GM19043 (cell line): Measurements from ENCODE around the gene HNRNPL.
"Not testable (repeated sequence)": the region's sequence is repeated elsewhere in the genome, so short reads cannot be mapped to it uniquely, and the experiment has no call there.

Source experiments
- ATAC-seq: cut with Tn5 transposase; IDR thresholded peaks from one replicate; pipeline ENCODE4 v1.9.1; 2021; ENCODE audit warnings: low read depth; ENCODE audit not compliant: unreplicated experiment

Gene HNRNPL

GRCh38 chr19:38806371-38806770 lies 43.4 kb downstream of the HNRNPL start:
- ATAC-seq, result no peak

GRCh38 chr19:38805180-38805579 lies 44.6 kb downstream of the HNRNPL start:
- no peak for ATAC-seq

- ATAC-seq, result no peak
Measured at GRCh38 chr19:38803543-38803942, 46.2 kb downstream of the HNRNPL start.

GRCh38 chr19:38801359-38802095 lies 48.3 kb downstream of the HNRNPL start:
- no peak for ATAC-seq

- ATAC-seq, result no peak
Measured at GRCh38 chr19:38800577-38801347, 49.0 kb downstream of the HNRNPL start.

- ATAC-seq, result no peak
Measured at GRCh38 chr19:38799104-38799503, 50.7 kb downstream of the HNRNPL start.

- not testable (repeated sequence) for ATAC-seq
Measured at GRCh38 chr19:38797781-38798180, 52.0 kb downstream of the HNRNPL start.

GRCh38 chr19:38796154-38796553 lies 53.6 kb downstream of the HNRNPL start:
- no peak for ATAC-seq

GRCh38 chr19:38795549-38795948 lies 54.2 kb downstream of the HNRNPL start:
- no peak for ATAC-seq

GRCh38 chr19:38793671-38794070 lies 56.1 kb downstream of the HNRNPL start:
- no peak for ATAC-seq

GRCh38 chr19:38793177-38793576 lies 56.6 kb downstream of the HNRNPL start:
- ATAC-seq, result no peak

- no peak for ATAC-seq
Measured at GRCh38 chr19:38792250-38793111, 57.3 kb downstream of the HNRNPL start.

- ATAC-seq, result not testable (repeated sequence)
Measured at GRCh38 chr19:38791451-38792064, 58.2 kb downstream of the HNRNPL start.

- ATAC-seq, result not testable (repeated sequence)
Measured at GRCh38 chr19:38790507-38791403, 59.0 kb downstream of the HNRNPL start.

GRCh38 chr19:38788478-38789243 lies 61.1 kb downstream of the HNRNPL start, which contains the start of gene LGALS7B:
LGALS7B (plus strand) TSS chr19:38789200; CDS start chr19:38789227, 27 bp downstream.
- no peak for ATAC-seq

GRCh38 chr19:38786572-38787265 lies 63.1 kb downstream of the HNRNPL start:
- no peak for ATAC-seq
